ENCODE results near the gene ROPN1L.

ROPN1L gene

DNA sequence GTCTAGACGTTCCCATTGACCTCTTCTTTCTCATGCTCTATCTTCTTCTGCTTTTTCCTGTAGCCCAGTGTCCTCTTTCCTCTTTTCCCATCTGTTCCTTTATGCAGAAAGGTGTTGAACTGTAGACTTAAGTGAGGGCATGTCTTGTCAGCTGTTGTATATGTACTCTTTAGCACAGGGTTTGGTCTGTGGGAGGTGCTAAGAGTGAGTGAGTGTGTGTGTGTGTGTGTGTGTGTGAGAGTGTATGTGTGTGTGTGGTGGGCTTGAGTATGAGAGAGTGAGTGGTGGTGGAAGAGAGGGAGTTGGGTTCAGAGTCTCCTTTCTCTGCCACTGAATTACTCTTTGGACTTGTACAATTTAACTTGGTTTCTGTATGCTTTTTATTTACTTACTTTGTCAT lies 10.3 kb upstream of the ROPN1L start:
- no peak for DNase-seq (ENCODE audit: low spot score)

DNA sequence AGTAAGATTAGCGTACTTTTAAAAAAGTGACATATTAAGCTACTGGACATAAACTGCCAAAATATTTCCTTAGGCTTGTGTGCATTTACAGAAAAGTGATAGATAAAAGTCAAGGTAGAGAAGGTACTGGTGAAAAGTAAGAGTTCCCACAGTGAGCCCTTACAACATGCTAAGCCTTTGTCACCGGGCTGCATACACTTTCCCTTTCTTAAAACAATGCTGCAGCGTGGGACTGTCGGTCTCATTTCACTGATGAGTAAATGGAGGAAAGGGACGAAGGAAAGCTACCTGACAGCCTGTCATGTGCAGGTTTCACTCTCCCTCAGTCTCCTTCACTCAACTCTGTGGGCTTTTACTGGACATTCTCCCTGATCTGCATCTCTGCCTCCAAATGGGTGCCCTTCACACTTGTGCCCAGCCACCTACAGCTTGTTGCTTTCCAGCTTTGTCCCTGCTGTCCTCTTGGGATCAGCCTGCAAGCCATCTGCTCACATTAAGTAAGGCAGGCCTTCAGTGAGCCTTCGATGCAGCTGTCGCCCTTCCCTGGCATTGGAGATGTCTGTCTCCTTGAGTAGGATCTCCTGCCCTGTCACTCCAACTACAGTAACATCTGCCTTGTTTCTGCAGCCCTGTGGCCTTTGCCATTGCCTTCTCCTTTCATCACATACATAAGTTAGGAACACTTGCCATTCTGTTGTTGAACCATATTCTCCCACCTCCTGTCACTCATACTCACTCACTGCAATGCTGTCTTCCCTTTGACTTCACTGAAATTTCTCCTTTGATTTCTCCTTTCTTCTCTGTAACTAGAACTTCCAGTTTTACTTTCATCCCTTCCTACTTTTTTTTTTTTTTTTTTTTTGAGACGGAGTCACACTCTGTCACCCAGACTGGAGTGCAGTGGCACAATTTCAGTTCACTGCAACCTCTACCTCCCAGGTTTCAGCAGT lies 9.3 kb upstream of the ROPN1L start:
- no peak for DNase-seq (ENCODE audit: low spot score)

GRCh38 chr5:10434392-10434791 lies 7.3 kb upstream of the ROPN1L start:
- DNase-seq (ENCODE audit: low spot score): no peak

- DNase-seq (ENCODE audit: low spot score): no peak
Measured at GRCh38 chr5:10438301-10438700, 3.4 kb upstream of the ROPN1L start.

- no peak for DNase-seq (ENCODE audit: low spot score)
Measured at GRCh38 chr5:10439692-10440091, 2.0 kb upstream of the ROPN1L start.

DNA sequence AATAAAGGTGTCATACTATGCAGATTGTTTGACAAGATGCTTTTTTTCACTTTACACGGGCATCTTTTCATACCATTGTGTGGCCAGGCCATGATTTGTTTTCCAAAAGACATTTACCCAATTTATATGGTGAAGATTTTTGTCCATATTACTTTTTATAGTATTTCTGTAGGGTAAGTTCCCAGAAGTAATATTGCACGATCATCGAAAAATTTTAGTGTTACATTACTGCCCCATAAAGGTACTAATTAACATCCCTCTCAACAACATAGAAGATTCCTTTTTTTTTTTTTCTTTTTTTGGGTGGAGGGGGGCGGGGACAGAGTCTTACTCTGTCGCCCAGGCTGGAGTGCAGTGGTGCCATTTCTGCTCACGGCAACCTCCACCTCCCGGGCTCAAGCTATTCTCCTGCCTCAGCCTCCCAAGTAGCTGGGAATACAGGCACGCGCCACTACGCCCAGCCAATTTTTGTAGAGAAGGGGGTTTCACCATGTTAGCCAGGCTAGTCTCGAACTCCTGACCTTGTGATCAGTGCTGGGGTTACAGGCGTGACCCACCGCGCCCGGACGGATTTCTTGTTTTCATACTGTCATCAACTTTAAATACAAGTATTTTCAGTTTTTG lies 1.2 kb upstream of the ROPN1L start:
- DNase-seq (ENCODE audit: low spot score): no peak

GRCh38 chr5:10441992-10442435 lies 335 bp downstream of the ROPN1L start:
- DNase-seq (ENCODE audit: low spot score): peak; percentile 50

- DNase-seq (ENCODE audit: low spot score): no peak
Measured at GRCh38 chr5:10442576-10442975, 897 bp downstream of the ROPN1L start.

DNA sequence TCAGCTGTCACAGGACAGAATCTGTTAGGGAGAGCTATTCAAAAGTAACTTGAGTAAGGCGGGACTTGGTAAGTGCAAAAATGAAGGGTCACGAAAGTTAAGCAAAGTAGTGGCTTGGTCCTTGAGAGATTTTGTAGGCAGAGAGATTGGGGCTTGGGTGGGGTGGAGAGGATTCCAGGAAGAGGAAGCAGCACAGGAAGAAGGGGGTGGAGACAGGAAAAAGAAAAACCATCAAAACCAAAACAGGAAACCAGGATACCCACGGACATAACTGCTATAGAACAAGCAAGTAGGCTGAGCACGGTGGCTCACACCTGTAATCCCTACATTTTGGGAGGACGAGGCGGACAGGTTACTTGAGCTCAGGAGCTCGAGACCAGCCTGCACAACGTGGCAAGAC lies 3.7 kb downstream of the ROPN1L start:
- no peak for DNase-seq (ENCODE audit: low spot score)

DNA sequence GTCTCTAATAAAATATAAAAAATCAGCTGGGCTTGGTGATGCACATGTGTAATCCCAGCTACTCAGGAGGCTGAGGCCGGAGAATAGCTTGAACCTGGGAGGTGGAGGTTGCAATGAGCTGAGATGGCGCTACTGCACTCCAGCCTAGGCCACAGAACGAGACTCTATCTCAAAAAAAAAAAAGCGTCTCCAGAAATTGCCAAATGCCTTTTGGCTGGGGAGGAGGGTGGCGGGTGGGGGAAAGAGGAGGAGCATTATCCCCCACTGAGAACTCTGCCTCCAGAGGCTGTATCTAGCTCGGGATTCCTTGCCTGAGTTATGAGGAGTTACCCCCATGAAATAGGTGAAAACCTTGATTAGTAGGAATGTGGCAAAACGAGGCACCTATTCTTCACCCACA lies 4.8 kb downstream of the ROPN1L start:
- DNase-seq (ENCODE audit: low spot score): no peak

DNA sequence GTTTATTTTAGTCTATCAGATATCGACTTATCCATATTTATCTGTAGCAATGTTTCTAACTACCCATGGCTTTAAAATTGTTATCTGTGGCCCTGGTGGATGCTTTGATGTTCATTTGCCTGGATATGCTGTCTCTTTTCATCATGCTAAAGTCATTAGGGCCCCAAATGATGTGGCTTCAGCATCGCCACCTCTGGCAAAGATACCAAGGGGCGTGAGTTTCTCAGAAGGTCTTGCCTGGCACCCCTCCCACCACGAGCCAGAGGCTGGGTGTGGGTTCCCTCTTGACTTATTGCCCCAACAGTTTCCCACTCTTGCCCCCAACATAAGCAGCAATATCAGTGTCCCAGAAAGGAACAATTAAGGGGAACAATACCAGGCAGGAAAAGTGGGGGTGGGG lies 5.4 kb downstream of the ROPN1L start:
- no peak for DNase-seq (ENCODE audit: low spot score)

DNA sequence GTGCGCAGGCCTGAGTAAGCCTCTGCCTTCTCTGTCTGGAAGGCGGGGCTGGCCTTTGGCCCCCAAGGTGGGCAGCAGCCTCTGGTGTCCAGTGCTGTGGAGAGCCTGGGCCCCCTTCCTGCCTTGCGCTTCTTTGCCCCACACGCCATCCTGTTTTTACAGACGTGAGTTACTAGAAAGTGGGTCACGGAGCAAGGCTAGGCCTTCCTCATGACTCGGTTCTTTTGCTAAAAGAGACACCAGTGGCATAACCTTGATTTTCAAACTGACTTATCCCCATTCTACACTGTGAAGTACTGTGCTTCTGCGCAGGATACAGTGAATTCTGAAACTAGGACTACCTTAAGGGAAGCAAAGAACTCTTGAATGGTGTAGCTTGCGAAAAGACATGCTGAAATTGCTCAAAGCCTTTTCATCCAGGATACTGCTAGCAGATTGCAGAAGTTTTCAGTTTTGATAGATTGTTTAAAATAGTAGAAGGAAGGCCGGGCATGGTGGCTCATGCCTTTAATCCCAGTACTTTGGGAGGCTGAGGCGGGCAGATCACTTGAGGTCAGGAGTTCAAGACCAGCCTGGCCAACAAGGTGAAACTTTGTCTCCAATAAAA lies 7.2 kb downstream of the ROPN1L start:
- DNase-seq (ENCODE audit: low spot score): no peak

DNA sequence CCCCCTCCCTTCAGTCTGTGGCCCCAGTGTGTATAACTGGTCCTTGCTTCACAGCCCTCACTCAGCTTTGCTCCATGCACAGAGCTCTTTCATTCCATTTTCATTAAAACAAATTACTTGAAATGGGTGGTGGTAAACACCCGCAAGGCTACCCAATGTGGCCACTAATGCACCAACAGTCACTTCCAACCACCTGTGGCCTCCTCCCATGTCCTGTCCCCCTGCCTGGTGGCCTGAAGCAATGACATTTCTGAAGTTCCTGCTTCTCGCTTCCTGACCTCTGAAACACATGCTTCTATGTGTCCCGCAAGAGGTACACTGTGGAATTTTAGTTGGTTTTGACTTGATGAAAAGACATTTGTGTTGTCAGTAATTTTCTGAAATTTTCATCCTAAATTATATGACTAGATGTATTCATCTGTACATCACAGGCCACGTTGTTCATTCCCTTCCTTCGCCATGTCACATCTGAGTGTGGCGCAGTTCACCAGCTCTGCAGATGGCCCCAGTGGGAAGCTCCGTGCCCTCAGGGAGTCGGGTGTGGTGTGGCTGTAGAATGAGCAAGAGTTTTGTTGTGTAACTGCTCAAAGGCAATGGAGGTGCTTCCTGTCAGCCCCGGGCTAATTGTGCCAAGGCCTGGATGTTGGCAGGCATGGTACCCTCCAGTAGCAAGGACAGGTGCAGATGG lies 9.6 kb downstream of the ROPN1L start:
- DNase-seq (ENCODE audit: low spot score): no peak

DNA sequence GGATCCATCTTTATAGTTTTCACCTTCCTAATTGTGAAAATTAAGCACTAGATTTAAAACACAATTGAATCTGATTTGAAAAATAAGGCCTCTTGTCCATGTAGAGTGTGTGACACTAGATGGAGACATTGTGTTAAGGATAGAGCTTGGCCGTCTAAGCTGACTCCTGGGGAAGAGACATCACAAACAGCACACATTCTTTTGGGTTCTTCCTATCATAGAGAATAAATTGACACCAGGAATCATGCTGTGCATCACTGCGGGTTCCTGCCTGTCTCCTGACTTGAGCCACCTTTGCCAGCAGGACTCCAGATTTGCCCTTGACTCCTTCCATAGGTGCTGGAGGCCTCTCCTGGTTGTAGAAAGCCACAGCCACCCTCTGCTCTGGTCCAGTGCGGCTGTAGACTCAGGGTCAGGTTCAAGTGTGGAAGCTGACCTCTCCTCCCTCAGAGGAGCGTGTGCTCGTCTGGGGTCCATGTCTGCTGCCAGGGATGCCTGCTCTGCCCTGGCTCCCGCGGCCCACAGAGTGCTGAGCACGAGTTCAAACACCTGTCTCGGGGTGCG lies 11.2 kb downstream of the ROPN1L start:
- peak; percentile 62 for DNase-seq (ENCODE audit: low spot score)

DNA sequence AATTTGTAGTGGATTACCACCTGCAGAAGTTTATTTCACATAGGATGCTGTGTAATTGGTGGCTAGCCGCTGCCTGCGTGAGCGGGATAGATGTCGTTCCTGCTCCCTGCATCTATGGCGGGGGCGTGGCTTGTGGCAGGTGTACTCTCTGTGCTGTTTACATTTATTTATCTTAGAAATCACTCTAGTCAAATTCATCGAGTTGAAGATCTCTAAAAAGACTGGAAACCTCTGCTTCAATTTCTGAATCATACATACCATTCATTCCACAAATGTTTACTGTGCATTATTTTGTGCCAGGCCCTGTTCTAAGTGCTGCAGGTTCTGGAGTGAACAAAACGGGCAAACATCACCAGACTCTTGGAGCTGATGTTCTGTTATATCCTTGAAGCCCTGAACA lies 11.9 kb downstream of the ROPN1L start:
- DNase-seq (ENCODE audit: low spot score): no peak

DNA sequence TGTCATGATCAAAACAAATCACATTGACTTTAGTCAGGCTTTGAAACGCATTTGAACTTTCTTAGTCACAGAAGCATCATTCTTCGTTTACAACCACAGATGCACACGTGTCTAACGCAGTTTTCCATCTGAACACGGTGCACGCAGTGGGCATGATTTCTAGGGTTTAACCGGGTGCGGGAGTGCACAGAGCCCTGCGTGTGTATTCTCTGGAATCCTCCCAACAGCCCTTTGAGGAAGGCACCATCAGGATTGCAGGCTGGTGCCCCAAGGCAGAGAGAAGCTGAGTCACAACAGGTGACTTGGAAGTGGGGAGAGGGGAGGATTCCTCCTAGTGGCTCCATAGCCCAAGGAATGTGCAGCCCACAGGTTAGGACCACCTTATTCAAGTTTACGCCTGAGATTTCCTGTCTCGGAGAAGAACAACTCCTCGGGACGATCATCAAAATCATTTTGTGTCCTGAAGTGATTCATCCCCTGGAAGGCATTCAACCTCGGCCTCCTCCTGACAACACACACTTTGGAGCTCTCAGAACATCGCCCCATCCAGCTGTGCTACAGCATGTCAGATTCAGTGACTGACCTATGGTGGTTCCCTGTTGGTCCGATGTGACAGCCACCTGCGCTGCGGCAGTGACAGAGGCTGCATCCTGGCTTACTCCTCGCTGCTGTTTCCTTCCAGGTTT lies 13.1 kb downstream of the ROPN1L start:
- no peak for DNase-seq (ENCODE audit: low spot score)

DNA sequence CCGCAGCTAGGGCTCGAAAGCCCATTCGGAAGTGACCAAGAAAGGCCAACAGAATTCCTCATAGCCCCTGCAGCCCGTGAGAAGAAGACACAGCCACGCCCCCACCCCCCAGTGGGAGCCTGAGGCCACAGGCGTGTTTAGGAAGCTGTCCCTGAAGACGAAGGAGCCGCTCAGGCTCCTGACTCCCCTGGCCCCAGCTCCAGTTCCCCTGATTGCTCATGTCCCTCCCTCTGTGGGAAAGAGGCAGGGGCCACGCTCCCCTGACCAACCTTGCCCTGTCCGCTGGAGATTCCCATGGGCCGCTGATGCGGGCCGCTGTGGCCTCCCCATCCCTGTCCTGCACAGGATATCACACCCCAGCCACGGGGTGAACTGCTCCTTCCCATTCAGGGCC lies 13.6 kb downstream of the ROPN1L start:
- DNase-seq (ENCODE audit: low spot score): no peak

DNA sequence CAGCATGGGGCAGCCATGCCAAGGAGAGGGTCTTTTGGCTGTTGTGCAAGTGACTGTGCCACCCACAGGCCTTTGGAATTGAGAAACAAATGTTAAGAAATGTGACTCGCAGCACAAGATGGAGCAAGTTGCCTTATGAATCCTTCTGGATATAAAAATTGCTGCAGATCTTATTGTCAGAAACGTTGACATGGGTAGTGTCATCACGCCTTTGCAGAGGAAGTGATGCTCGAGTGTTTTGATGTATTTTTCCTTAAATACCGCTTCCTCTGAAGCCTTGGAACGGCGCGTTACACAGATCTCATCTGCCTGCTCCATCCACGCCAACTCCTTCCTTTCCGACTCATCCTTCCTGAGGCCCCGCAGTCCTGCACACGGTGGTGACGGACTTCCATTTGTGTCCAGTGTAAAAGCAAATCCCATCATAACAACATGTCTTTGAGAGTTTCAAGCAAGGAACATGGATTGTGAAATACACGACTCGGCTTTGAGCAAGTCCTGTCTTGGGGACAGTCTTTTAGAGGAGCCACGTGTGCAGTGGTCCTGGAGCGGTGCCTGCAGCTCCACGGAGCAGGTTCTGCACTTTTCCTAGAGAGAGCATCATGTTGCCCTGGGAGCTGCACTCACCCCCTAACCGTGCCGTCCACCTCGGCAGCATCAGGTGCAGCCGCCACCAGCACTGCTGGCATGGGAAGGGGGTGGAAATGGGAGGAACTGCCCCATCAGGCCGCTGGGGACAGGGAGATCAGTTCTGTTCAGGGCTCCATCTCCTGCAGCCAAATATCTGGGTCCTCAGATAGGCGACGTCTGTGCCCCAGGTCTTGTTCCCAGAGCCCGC lies 15.1 kb downstream of the ROPN1L start:
- no peak for DNase-seq (ENCODE audit: low spot score)

DNA sequence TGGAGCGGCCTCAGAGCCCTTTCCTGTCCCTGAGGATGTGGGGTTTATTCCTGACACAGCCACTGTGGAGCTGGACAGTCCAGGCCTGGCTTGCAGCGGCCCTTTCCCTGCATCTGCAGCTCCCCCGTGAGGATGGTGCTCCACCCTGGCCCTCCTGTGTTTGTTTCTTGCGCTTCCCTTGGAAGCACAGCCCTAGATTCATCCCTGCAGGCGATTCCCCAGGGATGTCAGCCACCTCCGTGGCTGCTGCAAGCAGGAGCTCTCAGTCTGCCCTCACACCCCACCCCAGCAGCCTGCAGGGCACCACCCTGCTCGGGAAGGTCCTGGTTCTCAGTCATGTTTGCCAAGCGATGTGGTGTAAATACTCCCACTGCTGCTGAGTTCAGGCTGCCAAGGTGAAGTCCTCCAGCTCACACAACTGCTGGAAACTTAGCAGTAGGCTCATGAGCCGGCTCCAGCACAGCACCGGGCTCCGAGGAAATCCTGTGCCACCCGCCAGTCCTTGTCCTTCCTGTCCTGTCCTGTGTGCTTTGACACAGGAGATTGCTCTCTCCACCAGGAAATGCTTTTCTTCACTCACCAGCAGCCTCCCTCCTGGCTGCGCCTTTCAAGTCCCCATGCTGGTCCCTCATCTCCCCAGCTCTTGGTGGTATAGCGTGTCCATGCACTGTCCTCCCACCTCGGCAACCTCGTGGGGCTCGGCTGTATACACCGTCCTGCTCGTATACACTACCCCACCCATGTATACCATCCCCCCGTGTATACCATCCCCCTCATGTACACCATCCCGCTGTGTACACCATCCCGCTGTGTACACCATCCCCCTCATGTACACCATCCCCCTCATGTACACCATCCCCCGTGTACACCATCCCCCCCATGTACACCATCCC lies 16.2 kb downstream of the ROPN1L start:
- DNase-seq (ENCODE audit: low spot score): no peak

Data from HuH-7 (cell line).